Stimulated activated CD4-positive, alpha-beta T cell treated with anti-CD3 and anti-CD28 coated beads, Interleukin-15, amount 100 ng/mL, for 48 hours (primary cell): Measurements from ENCODE around the gene OR6B2.

Source experiments
- DNase-seq, 2 donors: peaks; one replicate each; pipeline ENCODE4 v3.0.0-alpha.2; 2020; ENCODE audit warnings: low read depth in 2 of 2

The OR6B2 gene

DNA sequence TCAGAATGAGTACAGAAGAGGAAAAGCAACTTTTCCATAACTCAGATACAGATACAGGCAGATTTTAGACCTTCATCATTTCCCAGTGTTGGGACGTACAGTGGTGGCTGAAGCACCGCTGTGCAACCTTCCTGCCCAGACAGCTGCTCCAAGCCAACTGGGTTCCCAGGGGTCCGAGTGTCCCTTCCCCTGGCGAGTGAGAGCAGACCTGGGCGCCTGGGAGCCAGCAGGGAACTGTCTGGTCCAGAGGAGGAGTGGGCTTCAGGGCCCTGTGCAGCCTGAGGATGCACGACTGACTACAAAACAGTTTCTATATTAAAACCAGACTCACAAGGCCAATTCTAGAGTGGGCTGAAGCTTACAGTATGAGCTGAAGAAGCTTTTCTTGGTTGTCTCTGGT is 11.1 kb upstream of the OR6B2 start:
- no peak for DNase-seq

DNA sequence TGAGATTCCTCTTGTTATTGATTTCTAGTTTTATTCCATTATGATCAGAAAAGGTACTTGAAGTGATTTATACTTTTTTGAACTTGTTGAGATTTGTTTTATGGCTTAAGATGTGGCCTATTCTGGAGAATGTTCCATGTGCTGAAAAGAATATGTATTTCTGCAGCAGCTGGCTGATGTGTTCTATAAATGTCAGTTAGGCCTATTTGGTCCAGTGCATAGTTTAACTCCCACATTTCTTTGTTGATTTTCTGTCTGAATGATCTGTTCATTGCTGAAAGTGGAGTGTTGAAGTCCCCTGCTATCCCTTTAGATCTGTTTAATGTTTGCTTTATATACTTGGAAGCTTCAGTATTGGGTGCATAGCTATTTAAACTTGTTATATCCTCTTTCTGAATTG is 7.1 kb upstream of the OR6B2 start:
- no peak for DNase-seq

DNA sequence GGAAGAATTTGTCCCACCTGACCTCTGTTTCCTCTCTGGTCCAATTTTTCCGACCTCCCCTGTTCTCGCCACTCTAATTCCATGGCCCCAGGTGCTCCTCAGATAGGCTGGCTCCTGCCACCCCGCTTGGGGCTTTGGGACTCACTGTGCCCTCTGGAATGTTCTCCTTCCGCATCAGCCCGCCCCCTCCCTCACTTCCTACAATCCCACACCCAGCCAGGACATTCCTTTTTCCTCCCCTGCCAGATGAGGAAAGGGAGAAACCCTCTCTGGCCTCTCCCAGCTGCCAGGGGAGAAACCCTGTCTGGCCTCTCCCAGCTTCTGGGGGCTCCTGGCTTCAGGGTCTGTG is 3.1 kb upstream of the OR6B2 start:
- no peak for DNase-seq

DNA sequence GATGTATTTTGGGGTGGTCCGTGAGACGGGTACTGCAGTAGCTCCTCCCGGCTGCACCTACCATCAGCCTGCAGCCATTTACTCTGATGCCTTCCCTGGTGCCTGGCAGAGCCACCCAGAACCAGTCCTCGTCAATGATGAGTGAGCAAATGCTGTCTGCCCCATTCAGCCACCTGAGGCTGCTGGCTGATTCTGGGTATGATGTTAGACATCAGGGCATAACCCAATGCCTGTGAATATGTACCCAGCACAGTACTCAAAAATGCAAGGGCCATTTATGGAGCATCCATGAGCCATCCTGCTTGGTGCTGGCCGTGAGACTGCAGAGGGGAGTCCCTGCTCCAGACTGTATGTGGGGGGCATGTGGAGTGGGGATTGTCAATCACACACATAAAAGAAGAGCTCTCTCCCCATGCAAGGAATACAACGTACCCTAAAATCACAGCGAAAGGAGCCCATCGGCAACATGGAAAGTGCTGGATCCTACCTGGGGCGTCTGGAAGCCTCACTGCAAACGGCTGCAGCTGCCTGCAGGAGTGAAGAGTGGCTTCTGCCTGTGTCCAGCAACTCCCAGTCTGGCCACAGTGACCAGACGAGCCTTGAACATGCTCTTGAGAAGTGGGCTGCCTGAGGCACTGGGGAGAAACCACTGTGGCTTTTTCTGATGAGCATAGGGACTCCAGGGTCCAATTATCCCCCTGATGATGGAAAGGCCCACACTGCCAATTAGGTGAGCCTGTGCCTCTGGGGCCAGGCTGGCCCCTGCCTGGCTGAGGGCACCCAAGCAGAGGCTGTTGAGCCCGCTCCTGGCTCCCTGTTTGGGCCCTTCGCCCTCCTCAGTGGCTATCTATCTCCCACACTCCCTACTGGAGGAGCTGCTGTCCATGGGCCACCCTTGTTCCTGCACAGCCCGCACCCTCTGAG is 2.4 kb upstream of the OR6B2 start:
- no peak for DNase-seq

DNA sequence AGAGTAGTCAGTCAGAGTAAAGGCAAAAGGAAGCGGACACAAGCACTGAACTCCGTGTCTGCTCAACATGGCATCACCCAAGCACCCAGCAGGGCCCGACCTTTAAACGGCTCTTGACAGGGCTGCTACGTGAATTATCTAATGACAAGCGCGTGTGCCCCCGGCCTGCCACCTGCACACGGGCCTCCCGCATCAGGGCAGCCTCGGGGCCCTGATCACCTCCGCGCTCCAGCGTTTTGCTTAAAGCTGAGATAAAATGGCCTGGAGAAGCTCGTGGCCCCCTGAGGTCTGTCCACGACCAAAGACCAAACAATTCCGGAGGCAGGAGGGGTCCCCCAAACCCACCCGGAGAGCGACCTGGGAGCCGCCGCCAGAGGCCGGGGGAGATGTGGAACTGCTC is 5.5 kb downstream of the OR6B2 start:
- peak in 1 of 2 donors; percentile 8 for DNase-seq

DNA sequence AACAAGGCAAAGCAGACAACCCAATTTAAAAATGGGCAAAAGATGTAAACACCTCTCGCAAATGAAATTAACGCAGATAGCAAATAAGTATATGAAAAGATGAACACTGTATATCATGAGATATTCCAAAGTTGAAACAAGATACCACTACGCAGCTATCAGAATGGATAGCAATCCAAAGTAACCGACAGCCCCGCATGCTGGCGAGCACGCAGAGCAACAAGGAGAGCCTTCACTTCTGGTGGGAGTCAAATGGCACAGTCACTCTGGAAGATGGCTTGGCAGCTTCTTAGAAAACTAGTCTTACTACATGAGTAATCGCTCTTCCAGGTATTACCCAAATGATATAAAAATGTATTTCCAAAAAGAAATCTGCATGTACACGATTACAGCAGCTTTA is 6.4 kb downstream of the OR6B2 start:
- DNase-seq: no peak

DNA sequence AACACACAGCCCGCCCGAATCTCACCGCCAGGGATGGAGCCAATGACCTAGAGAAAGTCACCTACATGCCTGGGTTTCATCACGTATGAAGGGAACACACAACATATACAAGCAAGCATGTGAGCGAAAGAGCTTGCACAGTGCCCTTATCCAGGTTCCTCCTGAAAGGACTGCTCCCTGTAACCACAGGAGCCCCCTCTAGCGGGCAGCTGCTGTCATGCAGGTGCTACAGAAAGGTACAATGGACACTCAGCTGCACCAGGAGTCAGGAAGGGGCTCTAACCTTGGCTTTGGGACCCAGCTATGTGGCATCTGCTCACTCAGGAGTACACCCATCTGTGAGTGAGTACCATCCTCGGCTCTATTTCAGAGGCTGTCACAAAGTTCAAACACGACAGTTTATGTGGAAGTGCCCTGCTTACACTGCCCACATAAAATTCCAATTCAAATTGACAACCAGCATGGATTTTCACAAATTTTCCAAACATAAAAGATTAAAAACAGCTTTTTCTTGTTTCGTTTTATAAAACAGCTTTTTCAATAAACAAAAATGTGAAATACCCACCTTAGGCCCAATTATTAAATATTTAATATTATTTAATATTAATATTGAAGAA is 8.6 kb downstream of the OR6B2 start:
- DNase-seq: peak; percentile 57 to 58

DNA sequence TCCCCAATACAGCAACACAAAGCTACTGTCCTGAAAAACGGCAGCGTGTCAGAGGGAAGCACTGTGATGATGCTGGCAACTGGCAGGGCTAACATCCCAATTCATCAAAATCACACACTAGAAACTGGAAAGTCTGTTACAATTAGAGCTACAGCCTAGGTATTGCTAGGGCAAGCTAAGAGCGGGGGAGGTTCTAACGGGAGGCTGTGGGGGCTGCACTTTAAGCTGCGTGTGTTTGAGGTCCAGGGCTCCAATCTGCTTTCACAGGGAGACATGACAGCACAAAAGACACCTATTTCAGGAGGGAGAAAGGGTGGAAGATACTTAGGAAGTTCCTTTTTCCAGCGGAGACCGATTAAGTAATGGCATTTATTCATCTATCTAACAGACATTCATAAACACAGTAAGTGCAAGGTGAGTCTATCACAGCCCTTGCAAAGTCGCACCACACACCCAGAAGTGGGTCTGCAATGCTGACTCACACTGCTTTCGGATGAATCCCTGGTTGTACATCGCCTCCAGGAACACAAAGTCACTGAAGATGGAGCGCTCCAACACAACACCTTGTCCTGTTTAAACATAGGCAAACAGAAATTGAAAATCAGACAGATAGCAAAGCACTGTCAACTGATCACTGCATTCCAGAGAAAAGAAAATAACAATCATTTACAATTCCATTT is 12.0 kb downstream of the OR6B2 start:
- DNase-seq: no peak

DNA sequence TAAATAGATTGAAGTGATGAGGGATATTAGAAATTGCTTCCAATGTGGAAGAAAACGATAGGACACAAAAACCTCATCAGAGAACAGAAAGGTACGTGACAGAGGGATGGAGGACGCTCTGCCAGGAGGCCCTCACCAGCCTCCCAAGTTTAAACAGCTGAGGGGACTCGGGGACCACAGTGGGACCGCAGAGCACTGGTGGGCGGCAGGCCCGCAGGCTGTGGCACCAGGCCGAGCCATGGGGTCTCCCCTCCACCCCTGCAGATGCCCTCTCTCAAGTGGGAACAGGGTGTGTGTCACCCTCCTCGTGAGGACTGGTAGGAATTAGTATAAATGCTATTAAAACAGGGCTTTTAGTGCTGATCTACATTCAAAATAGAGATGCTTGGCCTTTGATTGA is 15.9 kb downstream of the OR6B2 start:
- DNase-seq: no peak

DNA sequence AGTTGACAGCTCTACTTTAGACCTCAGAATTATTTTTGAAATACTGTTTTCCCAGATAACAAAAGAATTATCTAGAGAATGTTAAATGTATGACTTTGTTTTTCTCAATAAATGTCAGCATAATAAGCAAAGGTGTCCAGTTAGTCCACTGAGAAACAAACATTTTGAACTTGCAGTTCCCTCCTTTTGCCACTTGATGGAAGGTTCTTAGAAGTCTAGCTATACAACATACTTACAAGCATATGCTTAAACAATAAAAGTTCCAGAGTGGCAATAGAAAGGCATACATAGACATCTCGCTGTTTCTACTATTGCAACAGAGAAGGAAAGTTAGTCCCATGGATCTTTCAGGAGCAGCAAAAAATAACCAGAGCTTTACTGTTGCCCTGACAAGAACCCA is 16.9 kb downstream of the OR6B2 start:
- no peak for DNase-seq

DNA sequence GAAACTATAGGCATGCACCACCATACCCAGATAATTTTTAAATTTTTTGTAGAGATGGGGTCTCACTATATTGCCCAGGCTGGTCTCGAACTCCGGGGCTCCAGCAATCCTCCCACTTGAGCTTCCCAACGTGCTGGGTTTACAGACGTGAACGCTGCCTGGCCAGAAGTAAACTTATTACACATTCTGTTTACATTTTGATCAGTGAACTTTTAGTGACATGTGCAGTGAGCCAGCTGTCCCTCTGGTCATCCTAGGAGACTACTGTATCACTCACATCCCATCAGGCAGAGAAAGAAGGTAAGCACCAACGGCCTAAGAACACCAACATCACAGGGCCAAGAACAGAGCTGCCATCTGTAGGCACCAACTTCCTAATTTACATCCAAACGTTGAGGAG is 27.2 kb downstream of the OR6B2 start:
- no peak for DNase-seq

DNA sequence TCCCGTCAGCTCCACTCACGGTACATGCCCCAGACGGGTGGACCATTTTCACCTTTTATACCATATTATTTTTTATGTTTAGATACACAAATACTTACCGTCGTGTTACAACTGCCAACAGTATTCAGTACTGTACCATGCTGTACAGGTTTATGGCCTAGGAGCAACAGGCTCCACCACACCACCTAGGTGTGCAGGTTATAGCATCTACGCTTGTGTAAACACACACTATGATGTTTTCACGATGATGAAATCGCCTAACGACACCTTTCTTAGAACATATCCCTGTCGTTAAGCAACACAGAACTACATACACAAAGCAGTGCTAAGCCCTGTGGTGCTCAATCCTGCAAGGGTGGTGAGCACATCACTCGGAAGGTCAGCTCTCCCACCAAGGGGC is 29.6 kb downstream of the OR6B2 start:
- no peak for DNase-seq

DNA sequence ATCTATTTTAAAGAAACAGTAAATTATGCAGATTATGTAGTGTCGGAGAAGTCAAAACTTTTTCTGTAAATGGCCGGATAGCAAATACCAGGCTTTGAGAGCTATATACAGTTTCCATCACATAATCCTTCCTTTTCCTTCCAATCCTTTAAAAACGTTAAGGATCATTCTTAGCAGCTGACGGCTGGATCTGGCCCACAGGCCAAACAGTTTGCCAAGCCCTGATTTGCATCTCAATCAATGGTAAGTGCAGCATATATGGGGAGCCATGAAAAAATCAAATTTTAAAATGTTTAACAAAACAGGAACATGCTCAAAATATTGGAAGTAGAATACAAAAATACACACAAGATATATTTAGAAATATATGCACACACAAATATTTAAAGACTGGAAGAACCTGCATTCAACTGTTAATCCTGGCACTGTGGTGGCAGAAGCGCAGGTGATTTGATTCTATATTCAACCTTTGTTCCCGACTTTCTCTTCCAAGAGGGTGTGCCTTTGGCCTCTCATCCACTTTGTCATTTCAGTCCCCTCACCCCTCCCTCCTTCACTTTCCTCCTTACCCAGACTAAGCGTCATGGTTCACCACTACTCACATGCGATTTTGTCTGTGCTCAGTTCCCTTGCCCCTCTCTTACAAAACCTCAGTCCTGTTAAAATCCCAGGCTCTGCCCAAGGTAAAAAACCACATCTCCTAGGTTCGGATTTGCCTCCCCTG is 32.4 kb downstream of the OR6B2 start:
- DNase-seq: no peak

DNA sequence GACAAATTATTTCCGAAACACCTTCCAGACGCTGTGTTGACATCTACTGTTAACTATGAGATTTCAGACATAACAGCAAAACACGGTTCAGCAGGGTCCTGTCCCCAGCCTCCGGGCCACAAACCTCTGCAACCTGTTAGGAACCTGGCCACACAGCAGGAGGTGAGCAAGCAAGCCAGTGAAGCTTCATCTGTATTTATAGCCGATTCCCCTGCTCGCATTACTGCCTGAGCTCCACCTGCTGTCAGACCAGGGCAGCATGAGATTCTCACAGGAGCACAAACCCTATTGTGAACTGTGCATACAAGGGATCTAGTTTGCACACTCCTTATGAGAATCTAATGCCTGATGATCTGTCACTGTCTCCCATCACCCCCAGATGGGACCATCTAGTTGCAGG is 36.1 kb downstream of the OR6B2 start:
- no peak for DNase-seq

DNA sequence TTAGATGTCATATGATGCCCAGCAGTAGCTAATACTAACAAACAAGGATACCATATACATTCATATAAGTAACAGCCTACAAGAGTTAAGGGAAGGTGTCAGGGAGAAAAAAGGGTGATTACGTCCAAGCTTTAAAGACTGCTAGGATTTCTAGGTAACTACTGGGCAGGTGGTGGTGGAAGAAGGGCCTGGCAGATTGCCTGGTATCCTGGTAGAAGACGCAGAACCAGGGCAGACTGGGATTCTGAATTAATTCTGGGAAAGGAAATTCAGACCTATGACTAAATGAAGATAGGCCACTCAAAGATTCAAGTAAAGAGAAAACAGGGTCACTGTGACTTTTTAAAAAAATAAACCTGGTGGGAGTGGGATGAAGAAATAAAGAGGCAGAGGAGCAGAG is 36.9 kb downstream of the OR6B2 start:
- DNase-seq: no peak

DNA sequence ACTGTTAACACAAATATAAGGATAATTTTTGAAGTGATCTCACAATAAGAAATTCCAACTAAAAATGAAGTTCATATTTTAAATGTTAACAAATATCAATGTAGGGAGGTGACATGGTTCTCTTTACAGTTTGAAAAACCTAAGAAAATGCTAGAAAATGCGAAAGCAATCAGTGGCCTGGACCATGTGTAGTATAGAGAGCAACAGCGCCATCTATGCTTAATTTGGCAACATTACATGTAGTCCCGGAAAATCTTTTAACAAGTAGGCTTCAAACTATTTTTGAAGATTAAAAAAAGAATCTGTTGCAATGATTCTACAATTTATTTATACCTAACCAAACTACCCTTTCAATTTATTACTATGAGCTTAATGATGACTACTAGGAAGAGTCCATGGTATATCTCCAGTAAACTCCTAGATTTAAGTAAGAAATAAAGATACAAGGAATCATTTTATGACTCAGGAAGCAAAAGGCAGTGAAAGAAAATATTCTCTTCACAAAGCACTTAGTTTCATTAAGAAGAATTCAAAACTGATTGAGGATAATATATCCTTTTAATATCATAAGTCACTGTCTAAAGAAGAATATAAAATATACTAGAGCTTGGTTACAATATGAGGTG is 38.4 kb downstream of the OR6B2 start:
- DNase-seq: no peak

DNA sequence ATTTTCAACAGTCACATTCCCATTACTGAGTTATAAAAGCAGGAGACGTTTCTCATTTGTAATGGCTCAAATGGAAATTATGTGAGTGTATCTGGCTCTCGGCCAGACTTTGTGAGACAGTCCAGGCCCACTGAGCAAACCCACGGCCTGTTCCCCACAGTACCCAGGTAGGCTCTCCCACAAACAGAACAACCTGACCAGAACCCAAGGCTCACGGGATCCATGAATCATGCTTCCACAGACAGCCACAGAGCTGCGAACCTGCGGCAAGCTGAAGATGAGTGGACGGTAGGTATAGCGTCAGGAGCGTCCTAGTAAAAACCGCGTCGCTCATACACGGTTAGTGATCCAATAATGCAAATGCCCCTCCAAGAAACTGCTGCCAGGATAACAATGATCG is 39.3 kb downstream of the OR6B2 start:
- no peak for DNase-seq

DNA sequence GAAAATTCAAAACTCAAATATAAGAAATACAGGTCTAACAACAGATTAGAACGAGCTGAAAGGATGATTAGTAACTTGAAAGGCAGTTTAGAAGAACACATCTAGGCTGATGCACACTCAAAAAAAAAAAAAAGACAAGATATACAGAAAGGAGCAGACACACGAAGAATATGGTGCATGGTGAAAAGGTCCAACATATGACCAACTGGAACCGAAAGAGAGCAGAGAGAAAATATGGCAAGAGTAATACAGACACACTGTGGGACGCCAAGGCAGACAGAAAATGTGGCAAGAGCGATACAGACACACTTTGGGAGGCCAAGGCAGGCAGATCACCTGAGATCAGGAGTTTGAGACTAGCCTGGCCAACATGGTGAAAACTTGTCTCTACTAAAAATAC is 44.9 kb downstream of the OR6B2 start:
- no peak for DNase-seq

DNA sequence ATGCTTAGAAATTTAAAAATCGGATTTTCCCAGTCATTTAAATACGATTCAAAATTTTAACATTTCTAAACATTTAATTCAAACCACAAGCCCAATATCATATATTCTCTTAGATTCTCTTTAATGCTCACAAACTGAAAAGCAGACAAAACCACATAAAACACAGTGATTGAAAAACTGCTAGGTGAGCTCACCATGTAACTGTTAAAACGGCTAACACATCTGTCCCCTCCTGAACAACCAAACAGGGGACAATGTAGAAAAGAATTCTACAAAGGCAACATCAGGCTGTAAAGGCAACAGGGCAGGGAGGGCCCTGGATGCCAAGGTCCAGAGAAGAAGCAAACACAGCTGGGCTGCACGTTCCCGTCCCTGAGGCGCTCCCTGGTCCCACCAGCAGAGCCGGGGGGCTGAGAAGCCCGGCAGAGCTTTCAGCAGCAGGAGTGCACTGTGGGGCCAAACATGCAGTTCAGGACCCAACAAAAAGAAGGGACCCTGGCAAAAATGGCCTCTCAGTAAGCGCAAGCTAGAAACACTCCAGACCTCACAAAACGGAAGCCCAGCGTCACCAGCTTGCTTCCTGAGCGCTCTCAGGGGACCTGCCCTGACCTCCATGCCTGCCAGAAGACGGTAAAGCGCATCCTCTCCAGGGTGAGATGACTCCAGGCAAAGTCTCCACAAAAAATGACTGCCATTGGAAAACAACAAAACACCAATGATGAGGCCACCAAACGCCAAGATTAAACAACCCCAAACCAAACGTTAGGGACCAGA is 45.6 kb downstream of the OR6B2 start:
- no peak for DNase-seq

DNA sequence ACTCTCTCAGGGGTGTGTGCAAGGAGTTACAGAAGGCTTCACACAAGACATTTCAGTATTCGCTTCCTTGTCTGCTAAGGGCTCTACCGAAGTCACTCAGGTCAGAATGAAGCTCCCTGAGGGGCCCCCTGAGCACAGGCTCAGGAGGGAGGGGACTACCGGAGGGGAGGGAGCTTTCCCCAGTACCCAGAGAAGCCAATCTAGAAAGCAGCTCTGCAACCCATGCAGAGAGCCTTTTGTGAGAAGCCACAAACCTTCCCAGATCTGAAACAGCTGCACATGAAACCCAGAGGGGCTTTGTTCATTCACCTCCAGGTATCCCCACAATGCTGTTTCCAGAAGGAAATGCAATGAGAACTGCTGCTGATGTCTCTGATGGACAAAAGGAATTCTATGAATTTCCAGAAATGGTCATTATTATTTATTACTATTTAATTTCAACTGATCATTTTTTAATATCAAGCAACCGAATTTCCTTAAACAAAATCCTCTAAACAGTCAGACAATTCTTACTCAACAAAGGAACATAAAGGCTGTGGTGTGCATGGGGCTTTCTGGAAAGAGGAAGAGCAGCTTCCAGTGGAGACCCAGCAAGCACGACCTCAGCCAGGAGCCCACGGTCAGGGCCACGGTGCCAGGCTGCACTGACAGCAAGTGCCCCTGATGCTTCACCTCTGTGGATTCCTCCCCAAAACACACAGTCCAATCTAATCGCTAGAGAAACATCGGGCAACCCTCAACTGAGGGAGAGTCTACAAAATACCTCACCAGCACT is 47.0 kb downstream of the OR6B2 start:
- DNase-seq: no peak
